Activated naive CD8-positive, alpha-beta T cell treated with anti-CD3 and anti-CD28 coated beads, Interleukin-2, amount 50 U/mL, for 16 hours (primary cell): ENCODE measurements around the gene C14orf132.

Experiments used
- DNase-seq: peaks from one replicate; pipeline ENCODE4 v3.0.0-alpha.2; 2020; ENCODE audit warnings: low read depth, low spot score

The C14orf132 gene

GRCh38 chr14:96097752-96098151 lies 58.6 kb downstream of the C14orf132 start:
- no peak for DNase-seq

- DNase-seq, result no peak
Observed at GRCh38 chr14:96098309-96098998, 59.3 kb downstream of the C14orf132 start.

GRCh38 chr14:96098999-96099335 lies 59.8 kb downstream of the C14orf132 start:
- DNase-seq, result no peak

- peak; percentile 40 for DNase-seq
Observed at GRCh38 chr14:96100161-96101064, 61.3 kb downstream of the C14orf132 start.

GRCh38 chr14:96102081-96102856 lies 63.1 kb downstream of the C14orf132 start:
- no peak for DNase-seq

GRCh38 chr14:96103075-96103474 lies 63.9 kb downstream of the C14orf132 start:
- DNase-seq, result no peak

- no peak for DNase-seq
Observed at GRCh38 chr14:96103560-96104460, 64.6 kb downstream of the C14orf132 start.

GRCh38 chr14:96104469-96105057 lies 65.4 kb downstream of the C14orf132 start:
- no peak for DNase-seq

- no peak for DNase-seq
Observed at GRCh38 chr14:96105089-96105925, 66.1 kb downstream of the C14orf132 start.

- DNase-seq, result no peak
Observed at GRCh38 chr14:96105926-96106441, 66.8 kb downstream of the C14orf132 start.

GRCh38 chr14:96106891-96107290 lies 67.7 kb downstream of the C14orf132 start:
- DNase-seq, result no peak

GRCh38 chr14:96108061-96108795 lies 69.1 kb downstream of the C14orf132 start:
- no peak for DNase-seq

GRCh38 chr14:96108911-96109310 lies 69.7 kb downstream of the C14orf132 start:
- no peak for DNase-seq

GRCh38 chr14:96109596-96110355 lies 70.6 kb downstream of the C14orf132 start:
- DNase-seq, result no peak

- DNase-seq, result no peak
Observed at GRCh38 chr14:96112032-96112431, 72.9 kb downstream of the C14orf132 start.

GRCh38 chr14:96114002-96114401 lies 74.8 kb downstream of the C14orf132 start:
- no peak for DNase-seq

GRCh38 chr14:96117101-96117897 lies 78.1 kb downstream of the C14orf132 start:
- DNase-seq, result no peak
